Mucosa of stomach (tissue), 1 donor: ENCODE data around the gene MTFP1.

Source experiments
- H3K27me3 ChIP-seq: one replicate; pipeline ENCODE4 v1.7.0; 2013; ENCODE audit warnings: mild to moderate bottlenecking, low read length; ENCODE audit not compliant: control insufficient read depth, insufficient read depth
- H3K36me3 ChIP-seq: one replicate; pipeline ENCODE4 v1.7.0; 2013; ENCODE audit warnings: low read length; ENCODE audit not compliant: control insufficient read depth, insufficient read depth
- H3K4me1 ChIP-seq: one replicate; pipeline ENCODE4 v1.7.0; 2013; ENCODE audit warnings: mild to moderate bottlenecking, low read length; ENCODE audit not compliant: control insufficient read depth, insufficient read depth
- H3K4me3 ChIP-seq: one replicate; pipeline ENCODE4 v1.7.0; 2013; ENCODE audit warnings: low read length
- H3K9ac ChIP-seq: one replicate; pipeline ENCODE4 v1.7.0; 2013; ENCODE audit warnings: mild to moderate bottlenecking, low read length, moderate library complexity
- H3K9me3 ChIP-seq: one replicate; pipeline ENCODE4 v1.7.0; 2013; ENCODE audit warnings: mild to moderate bottlenecking, low read length, moderate library complexity; ENCODE audit not compliant: control insufficient read depth
- donor health status: Pancreatic carcinoma.

The MTFP1 gene

DNA sequence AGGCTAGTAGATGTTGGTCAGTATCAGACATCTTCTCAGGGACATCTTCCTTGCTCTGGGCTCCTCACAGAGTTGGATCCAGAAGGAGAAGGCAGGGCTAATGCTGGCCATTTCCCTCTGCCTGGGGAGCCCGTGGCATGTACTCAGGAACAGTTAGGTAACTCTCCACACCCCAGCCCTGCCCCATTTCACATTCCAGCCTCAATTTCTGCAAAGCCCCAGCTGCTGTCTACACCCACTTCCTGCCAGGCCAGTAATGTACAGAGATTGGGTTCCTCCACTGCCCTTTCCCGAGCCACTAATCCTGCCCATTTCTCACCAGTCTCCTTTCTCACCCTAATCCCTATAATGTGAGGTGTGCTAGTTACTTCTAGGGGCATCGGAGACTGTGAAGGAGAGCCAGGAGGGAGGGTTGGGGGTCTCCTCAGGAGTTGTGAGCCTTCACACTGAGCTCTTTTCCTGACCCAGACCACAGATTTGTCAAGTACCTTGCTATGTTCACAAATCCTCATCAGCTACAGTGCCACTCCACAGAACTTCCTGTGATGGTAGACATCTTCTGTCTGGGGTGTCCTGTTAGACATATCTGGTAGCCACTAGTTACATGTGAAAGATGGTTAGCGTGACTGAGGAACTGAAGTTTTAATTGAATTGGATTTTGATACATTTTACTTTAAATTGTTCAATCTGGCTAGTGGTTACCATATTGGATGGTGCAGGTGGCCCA lies 47.6 kb downstream of the MTFP1 start:
- H3K27me3 ChIP-seq: no peaks in the 10 kb centered on the region
- no peaks in the 10 kb centered on the region for H3K9me3 ChIP-seq
- H3K9ac ChIP-seq: no peak overlapping the region
- no peaks in the 10 kb centered on the region for H3K4me1 ChIP-seq
- H3K4me3 ChIP-seq: no peak overlapping the region
- no peaks in the 10 kb centered on the region for H3K36me3 ChIP-seq

DNA sequence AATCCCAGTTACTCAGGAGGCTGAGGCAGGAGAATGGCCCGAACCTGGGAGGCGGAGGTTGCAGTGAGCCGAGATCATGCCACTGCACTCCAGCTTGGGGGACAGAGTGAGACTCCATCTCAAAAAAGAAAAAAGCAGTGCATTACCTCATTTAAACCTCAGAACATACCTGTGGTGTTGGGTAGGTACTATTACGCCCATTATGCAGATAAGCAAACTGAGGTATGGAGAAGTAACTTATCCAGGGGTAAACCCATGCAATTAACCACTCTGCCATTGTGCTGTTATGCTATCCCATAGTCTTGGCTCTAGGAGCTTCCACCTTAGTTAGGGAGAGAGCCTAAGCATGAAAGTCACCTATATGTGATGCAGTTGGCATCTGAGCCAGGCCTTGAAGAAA lies 48.6 kb downstream of the MTFP1 start:
- Histone ChIP-seq H3K9me3 (no peaks in the 10 kb centered on the region), H3K9ac (no peak overlapping the region), H3K4me1 (no peaks in the 10 kb centered on the region), H3K27me3 (no peaks in the 10 kb centered on the region), H3K36me3 (no peaks in the 10 kb centered on the region), H3K4me3 (no peak overlapping the region)

DNA sequence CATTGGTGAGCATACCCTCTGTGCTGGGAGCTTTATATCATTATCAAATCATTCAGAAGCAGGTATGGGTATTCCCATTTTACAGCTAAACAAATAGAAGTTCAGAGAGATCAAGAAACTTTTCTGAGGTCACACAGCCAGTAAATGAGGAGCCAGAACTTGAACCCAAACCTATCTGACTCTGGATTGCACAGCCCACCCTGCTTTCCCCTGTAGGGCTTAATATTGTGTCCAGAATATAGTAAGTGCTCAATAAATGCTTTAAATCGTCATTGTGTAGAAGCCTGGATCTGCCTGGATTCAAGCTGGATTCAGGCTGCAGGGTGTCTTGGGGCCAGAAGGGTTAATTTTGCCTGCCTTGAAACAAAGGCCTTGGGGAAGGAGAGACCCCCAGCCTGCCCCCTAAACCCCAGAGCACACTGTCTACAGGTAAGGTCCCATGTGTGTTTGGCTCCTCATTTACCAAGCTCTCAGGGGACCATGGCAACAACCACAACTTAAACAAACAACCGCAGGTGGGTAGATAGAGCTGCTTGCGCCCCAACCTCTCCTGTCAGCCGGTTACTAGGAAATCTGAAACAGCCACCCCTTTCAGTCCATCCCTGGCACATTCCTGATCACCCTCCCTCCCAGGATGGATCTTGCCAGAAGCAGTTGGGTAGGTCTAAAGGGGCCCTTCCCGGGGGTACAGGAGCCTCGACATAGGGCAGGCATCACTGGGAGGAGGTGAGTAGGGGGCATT lies 49.3 kb downstream of the MTFP1 start:
- H3K4me3 ChIP-seq: no peak overlapping the region
- H3K27me3 ChIP-seq: no peaks in the 10 kb centered on the region
- H3K4me1 ChIP-seq: no peaks in the 10 kb centered on the region
- no peaks in the 10 kb centered on the region for H3K9me3 ChIP-seq
- H3K9ac ChIP-seq: no peak overlapping the region
- no peaks in the 10 kb centered on the region for H3K36me3 ChIP-seq
